AG04449 (cell line): ENCODE measurements around the gene ZDHHC23.

ENCODE experiments used
- CTCF ChIA-PET: fragments of 350-600 bp; formaldehyde crosslinking; extraction: SDS; loops from one replicate; lab custom pipeline; 2021; ENCODE audit warnings: antibody characterized with exemption; lab: Yijun Ruan, JAX
- POLR2A ChIA-PET: fragments of 400-600, 350-600 bp; formaldehyde crosslinking; extraction: SDS; loops from one replicate; lab custom pipeline; 2020; ENCODE audit warnings: antibody characterized with exemption, inconsistent platforms; lab: Yijun Ruan, JAX
- DNase-seq: peaks from one replicate; pipeline ENCODE4 v3.0.0-alpha.2; 2010; ENCODE audit warnings: low read depth, low spot score
- H3K4me3 ChIP-seq: 2 replicates; pipeline ENCODE4 v1.5.1; 2011; ENCODE audit warnings: low read depth, mild to moderate bottlenecking, control low read depth, low read length
- CTCF ChIP-seq: IDR thresholded peaks from one replicate; pipeline ENCODE4 v1.5.1; 2011; ENCODE audit warnings: mild to moderate bottlenecking, moderate library complexity, low read length, control low read depth, inconsistent platforms; ENCODE audit not compliant: insufficient read depth; ENCODE audit errors: missing control alignments

Gene ZDHHC23

GRCh38 chr3:113979916-113980315, 32.1 kb downstream of the ZDHHC23 start:
- no peak for DNase-seq
- H3K4me3 ChIP-seq = no peak overlapping the region
- POLR2A ChIA-PET = no interaction called here
- CTCF ChIA-PET = interaction anchor here (0.9 to 1.2 kb wide), 2 partner anchors 75 to 135 kb away, joined by 3 to 4 read pairs; no protein-coding TSS in a partner anchor
- no peak for TF ChIP-seq CTCF

GRCh38 chr3:113981803-113982202, 34.0 kb downstream of the ZDHHC23 start:
- POLR2A ChIA-PET = no interaction called here

DNA sequence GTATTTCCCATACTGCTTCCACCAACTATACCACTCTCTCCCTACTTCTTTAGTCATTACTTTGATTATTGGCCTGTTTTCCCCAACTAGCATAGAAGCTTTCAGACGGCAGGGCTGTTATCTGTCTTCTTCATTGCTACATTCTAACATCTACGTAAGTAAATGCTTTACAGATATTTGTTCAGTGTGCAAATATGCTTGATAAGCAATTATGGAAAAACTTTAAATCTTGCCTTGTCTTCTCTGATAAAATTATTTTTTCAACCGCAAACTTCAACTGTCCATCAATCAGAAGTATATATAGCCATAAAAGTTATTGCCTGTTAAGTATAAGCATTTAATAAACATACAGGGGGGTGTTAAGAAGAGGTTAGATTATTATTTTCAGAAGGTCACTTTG, 35.7 kb downstream of the ZDHHC23 start:
- no peak for DNase-seq
- no peak overlapping the region for H3K4me3 ChIP-seq
- ChIA-PET CTCF (no interaction called here), POLR2A (no interaction called here)
- no peak for TF ChIP-seq CTCF

More at GRCh38 chr3:113981803-113982202, 34.0 kb downstream of the ZDHHC23 start:
- TF ChIP-seq CTCF = no peak
- CTCF ChIA-PET = no interaction called here
- no peak for DNase-seq
- H3K4me3 ChIP-seq = no peak overlapping the region

- CTCF ChIA-PET = interaction anchor here (1.3 kb wide), 1 partner anchor 30 kb away, joined by 3 read pairs; no protein-coding TSS in a partner anchor
- TF ChIP-seq CTCF = no peak
- no peak overlapping the region for H3K4me3 ChIP-seq
- POLR2A ChIA-PET = no interaction called here
- no peak for DNase-seq
Measured at GRCh38 chr3:113985541-113985940, 37.7 kb downstream of the ZDHHC23 start.

GRCh38 chr3:114005481-114005880, 57.7 kb downstream of the ZDHHC23 start:
- CTCF ChIA-PET = no interaction called here
- no peak for TF ChIP-seq CTCF
- POLR2A ChIA-PET = no interaction called here
- H3K4me3 ChIP-seq = no peak overlapping the region
- no peak for DNase-seq

GRCh38 chr3:114011059-114011797, 63.4 kb downstream of the ZDHHC23 start:
- TF ChIP-seq CTCF = no peak
- ChIA-PET POLR2A (no interaction called here), CTCF (interaction anchor here (1.7 kb wide), 1 partner anchor 10 kb away, joined by 7 read pairs; no protein-coding TSS in a partner anchor)
- no peak for DNase-seq
- H3K4me3 ChIP-seq = no peak overlapping the region
